Peyer's patch (tissue), 4 donors: Measurements from ENCODE around the gene LRRC8C.

Experiments
- CTCF ChIP-seq, 6 experiments: fragments of 450-650 bp in 4 of 6; fragments of 200-600 bp in 2 of 6; sonication (generic) in 1 of 6; IDR thresholded peaks; one replicate each; pipeline ENCODE4 v1.5.1; 2017 to 2019; ENCODE audit warnings: antibody characterized with exemption in 6 of 6, mild to moderate bottlenecking in 3 of 6, moderate library complexity in 1 of 6
- POLR2A ChIP-seq, 2 donors: fragments of 450-650 bp; IDR thresholded peaks; one replicate each; pipeline ENCODE4 v1.5.1; 2017; ENCODE audit warnings: antibody characterized with exemption in 2 of 2, mild to moderate bottlenecking in 2 of 2, moderate library complexity in 2 of 2

- TF ChIP-seq CTCF (IDR thresholded peaks at IDR 0.05) (no peak), POLR2A (IDR thresholded peaks at IDR 0.05) (no peak)
These were observed 1.1 kb downstream of the LRRC8C start for GRCh38 chr1:89633800-89634625.
